Measurements from ENCODE around the gene MDFI. TPM values are rescaled to one million over a fixed set of nuclear protein-coding genes. Genes with fewer than 3 reads are reported as not detected.
A peak's percentile ranks its signal among the peaks of the same experiment; 100 is the strongest.

The MDFI gene
- total RNA-seq, 4 donors from 2014 or later = 14.4 to 80.0 (median 23.4) TPM

GRCh38 chr6:41602864-41603608, 35.2 kb upstream of the MDFI start:
- no peaks in the 10 kb centered on the region for H3K36me3 ChIP-seq
- H3K27ac ChIP-seq = peak overlapping the region in 1 of 2 donors; percentile 56
- no peaks in the 10 kb centered on the region for H3K27me3 ChIP-seq
- intact Hi-C loops (cut with DNase I; ENCODE audit: low total_unique reads) = loop anchor here (5.0 kb wide), 1 partner anchor 79 kb away; no protein-coding TSS in a partner anchor
- H3K9me3 ChIP-seq = no peaks in the 10 kb centered on the region
- peak; percentile 75 to 76 for DNase-seq
- no peak for TF ChIP-seq POLR2A (IDR thresholded peaks at IDR 0.05)
- TF ChIP-seq CTCF (IDR thresholded peaks at IDR 0.05) = peak; percentile 83 to 91 (median 86)
- H3K4me3 ChIP-seq = peak overlapping the region in 1 of 2 donors; percentile 6
- H3K4me1 ChIP-seq = no peaks in the 10 kb centered on the region

- TF ChIP-seq POLR2A (IDR thresholded peaks at IDR 0.05) (no peak), CTCF (IDR thresholded peaks at IDR 0.05) (no peak)
- Histone ChIP-seq H3K27ac (no peak overlapping the region), H3K9me3 (no peaks in the 10 kb centered on the region), H3K4me1 (no peaks in the 10 kb centered on the region), H3K4me3 (no peak overlapping the region), H3K36me3 (no peaks in the 10 kb centered on the region), H3K27me3 (no peaks in the 10 kb centered on the region)
- DNase-seq = no peak
- intact Hi-C loops (cut with DNase I; ENCODE audit: low total_unique reads) = loop anchor here (5.0 kb wide), 1 partner anchor 78 kb away; no protein-coding TSS in a partner anchor
Observed at GRCh38 chr6:41604006-41604405, 34.3 kb upstream of the MDFI start.

- intact Hi-C loops (cut with DNase I; ENCODE audit: low total_unique reads) = no loop called here
Observed at GRCh38 chr6:41605649-41606048, 32.6 kb upstream of the MDFI start.

GRCh38 chr6:41607036-41607435, 31.2 kb upstream of the MDFI start:
- H3K27me3 ChIP-seq = no peaks in the 10 kb centered on the region
- H3K27ac ChIP-seq = no peak overlapping the region
- no peaks in the 10 kb centered on the region for H3K4me1 ChIP-seq
- no peaks in the 10 kb centered on the region for H3K9me3 ChIP-seq
- H3K4me3 ChIP-seq = no peak overlapping the region
- TF ChIP-seq POLR2A (IDR thresholded peaks at IDR 0.05) (no peak), CTCF (IDR thresholded peaks at IDR 0.05) (no peak)
- intact Hi-C loops (cut with DNase I; ENCODE audit: low total_unique reads) = no loop called here
- H3K36me3 ChIP-seq = no peaks in the 10 kb centered on the region
- no peak for DNase-seq

More at GRCh38 chr6:41605649-41606048, 32.6 kb upstream of the MDFI start:
- H3K36me3 ChIP-seq = no peaks in the 10 kb centered on the region
- H3K4me3 ChIP-seq = no peak overlapping the region
- no peaks in the 10 kb centered on the region for H3K9me3 ChIP-seq
- TF ChIP-seq POLR2A (IDR thresholded peaks at IDR 0.05) (no peak), CTCF (IDR thresholded peaks at IDR 0.05) (no peak)
- DNase-seq = no peak
- H3K4me1 ChIP-seq = no peaks in the 10 kb centered on the region
- H3K27ac ChIP-seq = no peak overlapping the region
- no peaks in the 10 kb centered on the region for H3K27me3 ChIP-seq

GRCh38 chr6:41607736-41608135, 30.5 kb upstream of the MDFI start:
- DNase-seq = no peak
- H3K9me3 ChIP-seq = no peaks in the 10 kb centered on the region
- H3K27ac ChIP-seq = no peak overlapping the region
- H3K36me3 ChIP-seq = no peaks in the 10 kb centered on the region
- no peak for TF ChIP-seq POLR2A (IDR thresholded peaks at IDR 0.05)
- no peak for TF ChIP-seq CTCF (IDR thresholded peaks at IDR 0.05)
- H3K4me1 ChIP-seq = no peaks in the 10 kb centered on the region
- intact Hi-C loops (cut with DNase I; ENCODE audit: low total_unique reads) = no loop called here
- H3K27me3 ChIP-seq = no peaks in the 10 kb centered on the region
- H3K4me3 ChIP-seq = no peak overlapping the region

Data from uterus (tissue), 4 donors.